ENCODE measurements around the gene CCDC171. TPM values are rescaled to one million over a fixed set of nuclear protein-coding genes. Genes with fewer than 3 reads are reported as not detected.

The CCDC171 gene
- total RNA-seq, 1 experiment from 2014 or later = 2.6 TPM

GRCh38 chr9:15522130-15522755 is 30.6 kb upstream of the CCDC171 start:
- H3K79me2 ChIP-seq (ENCODE audit: insufficient read depth, low read length) = no peaks in the 10 kb centered on the region
- no peaks in the 10 kb centered on the region for H3K36me3 ChIP-seq (ENCODE audit: control insufficient read depth in 1 of 2, insufficient read depth in 2 of 2, low read length in 2 of 2)
- DNase-seq (ENCODE audit: low read depth, low spot score) = no peak
- POLR2A ChIA-PET = no interaction called here
- RAD21 ChIA-PET (ENCODE audit: low non-redundant PET in 1 of 2, low total read pairs in 2 of 2, uncharacterized antibody in 2 of 2, unreplicated experiment in 2 of 2) = no interaction called here
- no peak overlapping the region for H3K4me2 ChIP-seq (ENCODE audit: low read length)
- CTCF ChIA-PET = no interaction called here
- H4K20me1 ChIP-seq (ENCODE audit: insufficient read depth) = no peaks in the 10 kb centered on the region; the same call in 1 of the 2 replicates
- ATAC-seq = no peak
- H3K9ac ChIP-seq (ENCODE audit: low read length) = no peak overlapping the region
- no peak overlapping the region for H3K4me3 ChIP-seq (replicated peaks in 1 of 2; ENCODE audit: low read depth in 1 of 2, low read length in 2 of 2)
- H3K27ac ChIP-seq (ENCODE audit: low read depth, low read length) = no peak overlapping the region
- BruUV-seq (replicated peaks) = no TSS peak
- H3K9me3 ChIP-seq (ENCODE audit: control insufficient read depth in 1 of 2, insufficient read depth in 1 of 2, low read depth in 1 of 2, low read length in 2 of 2) = no peaks in the 10 kb centered on the region
- H3K4me1 ChIP-seq (ENCODE audit: control insufficient read depth in 1 of 2, insufficient read depth in 2 of 2, low read length in 2 of 2) = no peaks in the 10 kb centered on the region
- intact Hi-C loops (cut with micrococcal nuclease) = no loop called here
- no peak for TF ChIP-seq YY1 (IDR thresholded peaks at IDR 0.05; ENCODE audit: extremely low read depth, insufficient replicate concordance, low read depth, low read length)
- TF ChIP-seq ZBTB33 (IDR thresholded peaks at IDR 0.05; ENCODE audit: extremely low read depth, insufficient replicate concordance, low read length) = no peak
- TF ChIP-seq RAD21 (IDR thresholded peaks at IDR 0.05; ENCODE audit: low read depth) = no peak
- TF ChIP-seq CEBPB (IDR thresholded peaks at IDR 0.05; ENCODE audit: low read depth) = no peak
- TF ChIP-seq SIN3A (IDR thresholded peaks at IDR 0.05; ENCODE audit: low read depth) = no peak
- no peak for TF ChIP-seq ZNF274 (IDR thresholded peaks at IDR 0.05; ENCODE audit: low read depth, low read length)
- no peak for TF ChIP-seq CBX3 (IDR thresholded peaks at IDR 0.05; ENCODE audit: low read depth)
- no peak for TF ChIP-seq ZFX (IDR thresholded peaks at IDR 0.05)
- no peak for TF ChIP-seq TCF7L2 (IDR thresholded peaks at IDR 0.05; ENCODE audit: borderline replicate concordance, extremely low read depth, insufficient read depth, insufficient read length)
- H3K27me3 ChIP-seq (ENCODE audit: insufficient read depth, low read length) = no peaks in the 10 kb centered on the region
- H3K9me2 ChIP-seq (ENCODE audit: insufficient read depth) = no peaks in the 10 kb centered on the region
- no peak overlapping the region for H2AFZ ChIP-seq (ENCODE audit: low read depth, low read length, poor library complexity, severe bottlenecking)
